TTC549 (cell line): ENCODE results near the gene GPATCH4.
"Not testable (repeated sequence)": the region's sequence is repeated elsewhere in the genome, so short reads cannot be mapped to it uniquely, and the experiment has no call there.

Source experiments
- FAIRE-seq: peaks from 2 replicates; lab custom pipeline; 2012; peaks lifted over from hg19 to GRCh38; lab: Jason Lieb, UNC

Gene GPATCH4

DNA sequence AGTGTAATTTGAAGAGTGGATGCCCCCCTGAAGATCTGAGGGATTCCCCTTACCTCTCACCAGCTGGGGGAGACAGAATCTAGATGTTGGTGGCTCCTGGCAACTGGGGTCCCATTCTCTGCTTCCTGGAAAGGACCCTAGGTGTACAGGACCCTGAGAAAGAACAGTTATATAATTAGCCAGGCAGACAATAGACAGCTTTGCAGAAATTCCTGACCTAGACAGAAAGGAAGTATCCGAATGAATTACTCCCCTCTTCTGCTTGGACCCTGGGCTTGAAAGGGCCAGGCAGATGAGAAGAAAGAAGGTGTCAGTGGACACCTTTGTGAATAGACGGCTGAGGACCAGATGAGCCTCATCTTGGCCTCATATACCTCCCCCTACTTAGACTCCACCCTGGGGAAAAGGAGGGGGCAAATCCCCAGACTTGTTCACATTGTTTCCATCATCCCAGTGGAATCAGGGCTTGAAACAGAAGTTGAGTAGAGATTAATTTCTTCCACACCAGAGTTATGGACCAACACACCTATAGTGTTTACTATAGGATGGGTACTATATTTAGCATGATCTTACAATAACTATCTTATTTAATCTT lies 27.1 kb downstream of the GPATCH4 start:
- no peak for FAIRE-seq

DNA sequence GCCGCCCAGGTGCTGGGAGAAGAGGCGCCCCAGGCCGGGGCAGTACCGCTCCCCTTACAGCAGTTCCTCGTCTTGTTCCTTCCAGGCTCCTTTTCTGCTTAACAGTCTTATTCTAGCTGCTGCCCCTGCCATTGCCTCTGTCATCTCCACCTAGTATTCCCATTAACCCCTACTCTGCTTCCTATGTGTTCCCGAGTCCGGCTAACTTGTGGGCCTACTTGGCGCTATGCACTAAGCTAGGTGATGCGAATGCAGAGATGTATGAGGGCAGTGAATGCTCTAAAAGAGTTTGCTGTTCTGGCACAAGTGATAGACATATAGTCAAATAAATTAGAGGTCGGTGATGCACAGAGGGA lies 28.6 kb downstream of the GPATCH4 start:
- no peak for FAIRE-seq

DNA sequence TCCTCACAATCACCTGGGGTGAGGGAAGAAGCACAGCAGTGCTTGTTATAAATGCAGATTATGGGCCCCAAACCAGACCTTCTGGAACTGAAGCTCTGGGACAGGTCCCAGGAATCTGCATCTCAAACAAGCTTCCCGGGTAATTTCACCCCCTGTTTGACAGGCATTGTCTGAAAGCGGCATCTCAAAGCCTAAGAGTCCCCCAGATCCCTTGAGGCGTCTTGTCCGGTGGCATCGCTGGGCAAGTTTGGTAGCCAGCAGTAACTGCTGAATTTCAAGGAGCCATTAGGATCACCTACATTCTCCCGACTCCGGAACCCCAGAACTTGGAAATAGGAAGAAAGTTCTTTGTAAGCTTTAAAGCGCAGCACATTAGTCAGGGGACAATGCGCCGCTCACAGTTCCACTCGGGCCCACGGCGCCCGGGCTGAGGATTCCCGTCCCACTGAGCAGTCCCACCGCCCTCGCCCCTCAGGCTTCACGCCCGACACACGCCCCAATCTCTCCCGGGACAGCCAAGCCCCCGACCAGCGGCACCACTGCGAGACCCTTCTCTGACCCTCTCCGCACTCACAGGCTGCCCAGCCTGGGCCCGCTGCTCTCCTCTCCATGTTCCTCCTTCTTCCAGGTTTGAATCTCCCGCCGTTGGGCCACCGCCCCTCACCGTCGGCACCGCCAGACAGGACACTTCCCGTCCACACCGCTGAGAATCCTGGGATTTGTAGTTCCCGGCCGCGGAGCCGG lies 29.2 kb downstream of the GPATCH4 start, which contains the start of gene IQGAP3:
Gene IQGAP3 (minus strand): TSS at position 647 of the 744 bp plus-strand sequence. CDS start 36 bp downstream, at position 611.
- no peak for FAIRE-seq

DNA sequence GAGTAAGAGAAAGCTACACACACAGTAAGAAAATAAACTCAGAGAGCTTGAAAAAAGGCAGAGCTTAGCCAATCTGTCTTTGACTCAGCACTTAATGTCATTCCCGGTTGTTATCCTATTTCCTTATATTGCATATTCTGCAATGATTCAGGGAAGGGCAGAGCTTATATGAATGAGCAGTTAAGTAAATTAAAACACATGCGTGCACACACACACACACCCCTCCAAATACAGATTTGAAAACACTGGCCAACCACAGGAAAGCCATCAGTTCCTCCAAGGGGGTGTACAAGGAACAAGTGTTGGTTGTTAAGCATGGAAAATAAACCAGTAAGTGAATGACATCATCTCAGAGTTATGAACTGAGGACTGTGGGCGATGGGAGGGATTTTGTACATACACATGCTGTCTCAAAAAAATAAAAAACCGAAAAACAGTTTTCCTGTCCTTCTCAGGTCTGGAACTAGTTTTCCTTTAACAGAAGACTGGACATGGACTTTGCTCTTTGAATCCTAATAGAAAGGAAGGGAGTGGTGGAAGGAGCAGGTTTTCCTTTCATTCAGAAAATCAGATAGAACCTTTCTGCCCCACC lies 29.9 kb downstream of the GPATCH4 start:
- FAIRE-seq, result no peak

DNA sequence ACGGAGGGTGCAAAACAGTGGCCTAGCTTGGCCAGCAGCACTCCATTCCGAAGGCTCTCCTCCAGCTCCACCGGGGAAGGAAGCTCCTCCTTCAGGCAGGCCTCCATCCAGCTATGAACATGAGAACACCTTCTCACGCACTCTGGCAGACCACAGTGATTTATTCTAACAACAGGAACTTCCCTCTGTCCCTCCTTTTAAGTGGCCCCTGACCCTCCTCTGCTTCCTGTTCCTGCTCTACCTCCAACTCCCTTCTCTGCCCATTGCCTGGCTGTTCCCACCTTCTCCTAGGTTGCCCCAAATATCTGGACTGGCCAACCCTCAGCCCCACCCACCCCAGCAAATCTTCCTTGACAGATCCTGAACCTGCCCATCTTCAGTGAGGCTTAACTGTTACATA lies 34.8 kb downstream of the GPATCH4 start:
- FAIRE-seq, result no peak

DNA sequence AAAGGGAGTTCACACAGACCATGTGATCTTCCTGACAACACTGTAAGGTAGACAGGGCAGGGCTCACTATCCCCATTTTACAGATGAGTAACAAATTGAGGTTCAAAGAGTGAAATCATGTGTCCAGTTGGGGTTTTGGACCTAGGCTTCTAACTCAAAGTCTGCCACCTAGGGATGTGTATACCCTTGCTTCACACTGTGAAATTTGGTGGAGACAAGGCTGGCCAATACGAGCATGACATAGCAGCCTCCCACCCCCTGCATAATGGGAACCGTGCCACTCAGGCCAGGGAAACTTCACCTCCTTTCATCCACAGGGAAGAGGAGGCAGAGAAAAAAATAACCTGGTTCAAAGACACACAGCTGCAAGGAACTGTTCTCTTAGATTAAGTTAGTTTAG lies 35.8 kb downstream of the GPATCH4 start:
- no peak for FAIRE-seq

DNA sequence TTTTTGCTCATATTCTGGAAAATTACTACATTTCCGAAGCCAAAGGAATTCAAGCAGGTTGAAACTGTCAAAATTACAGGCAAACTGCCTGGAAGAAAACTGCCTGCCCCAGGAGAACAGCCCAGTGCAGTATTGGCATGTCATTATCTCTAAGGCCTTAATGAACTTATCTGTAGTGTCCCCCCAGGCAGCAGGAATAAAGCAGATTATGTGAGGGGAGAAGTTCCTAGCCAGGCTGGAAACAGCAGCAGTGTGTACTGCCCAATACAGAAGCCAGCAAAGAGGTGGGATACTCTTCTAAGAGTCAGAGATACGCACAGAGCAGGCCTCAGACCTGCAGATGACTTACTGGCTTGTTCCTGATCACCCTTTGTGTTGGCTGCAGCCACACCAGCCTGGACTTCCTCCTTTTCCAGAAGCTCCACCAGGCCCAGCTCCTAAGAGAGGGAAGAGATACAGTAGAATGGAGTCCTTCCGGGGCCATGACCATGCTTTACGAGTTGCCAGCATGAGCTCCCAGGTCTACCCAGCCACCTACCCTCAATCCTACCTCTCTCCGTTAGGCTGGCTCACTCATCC lies 40.6 kb downstream of the GPATCH4 start:
- no peak for FAIRE-seq

DNA sequence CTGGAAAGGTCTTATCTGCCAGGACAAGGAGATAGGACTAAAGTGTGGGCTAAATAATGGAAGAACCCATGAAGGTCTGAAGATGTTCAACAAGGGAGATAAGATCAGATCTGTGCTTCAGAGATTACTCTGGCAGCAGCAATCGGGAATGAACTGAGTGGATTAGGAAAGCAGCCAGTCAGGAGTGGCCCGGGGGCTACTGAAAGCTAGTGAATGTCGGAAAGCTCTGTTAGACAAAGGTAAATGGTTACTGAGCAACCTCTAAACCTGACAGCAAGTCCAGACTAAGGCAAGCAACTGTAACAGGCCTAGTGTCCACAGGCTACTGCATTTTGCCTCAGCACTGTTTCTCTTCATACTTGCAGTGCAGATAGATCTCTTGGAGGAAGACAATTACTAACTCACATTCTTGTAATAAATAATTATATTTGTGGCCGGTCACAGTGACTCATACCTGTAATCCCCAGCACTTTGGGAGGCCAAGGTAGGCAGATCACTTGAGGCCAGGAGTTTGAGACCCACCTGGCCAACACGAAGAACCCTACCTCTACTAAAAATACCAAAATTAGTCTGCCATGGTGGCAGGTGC lies 41.4 kb downstream of the GPATCH4 start:
- FAIRE-seq, result no peak

DNA sequence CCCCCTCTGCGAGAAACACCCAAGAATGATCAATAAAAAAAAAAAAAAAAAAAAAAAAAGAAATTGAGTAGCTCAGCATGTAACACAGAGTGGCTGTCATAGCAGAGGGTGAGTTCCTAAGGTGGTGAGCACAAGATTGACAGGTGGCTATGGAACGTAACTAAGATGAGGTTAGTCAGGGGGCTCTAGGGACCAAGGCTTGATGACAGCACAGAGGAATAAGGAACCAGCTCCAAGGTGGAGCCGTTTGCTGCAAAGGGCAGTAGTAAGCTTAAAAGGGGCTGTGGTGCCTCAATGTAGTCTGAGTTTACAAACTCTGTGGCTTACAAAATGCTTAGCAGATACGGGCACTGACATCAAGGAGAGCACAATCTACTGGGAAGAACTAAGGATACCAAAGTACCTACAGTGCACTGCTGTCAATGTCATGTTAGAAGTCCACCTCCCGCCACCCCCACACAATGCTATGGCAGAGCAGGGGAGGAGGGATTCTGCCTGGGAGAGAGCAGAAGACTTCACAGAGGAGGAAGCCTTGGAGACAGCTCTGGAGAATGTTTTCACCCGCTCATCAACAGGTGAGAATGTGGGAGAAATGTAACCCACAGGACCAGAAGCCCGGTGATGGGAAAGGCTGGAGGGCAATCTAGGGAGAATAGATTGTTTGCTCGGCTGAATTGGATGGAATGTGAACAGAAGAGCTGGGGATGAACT lies 42.0 kb downstream of the GPATCH4 start:
- FAIRE-seq, result no peak

DNA sequence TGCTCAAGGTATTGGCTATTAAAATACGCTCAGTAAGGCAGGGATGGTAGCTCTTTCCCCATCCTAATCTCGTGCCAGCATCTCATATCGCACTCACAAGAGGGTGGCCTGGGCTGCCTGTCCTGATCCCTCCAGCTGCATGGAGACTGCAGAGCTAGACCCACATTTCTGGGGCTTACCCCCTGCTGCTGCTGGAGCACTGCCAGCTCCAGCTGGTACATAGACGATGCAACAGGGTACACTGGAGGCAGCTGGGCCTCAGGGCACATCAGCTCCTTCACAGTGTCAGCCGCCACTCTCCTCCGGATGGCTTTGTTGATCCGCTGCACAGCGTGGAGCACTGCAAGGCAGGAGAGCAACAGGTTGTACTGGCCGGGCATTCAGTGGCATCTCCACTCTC lies 44.9 kb downstream of the GPATCH4 start:
- FAIRE-seq, result no peak

DNA sequence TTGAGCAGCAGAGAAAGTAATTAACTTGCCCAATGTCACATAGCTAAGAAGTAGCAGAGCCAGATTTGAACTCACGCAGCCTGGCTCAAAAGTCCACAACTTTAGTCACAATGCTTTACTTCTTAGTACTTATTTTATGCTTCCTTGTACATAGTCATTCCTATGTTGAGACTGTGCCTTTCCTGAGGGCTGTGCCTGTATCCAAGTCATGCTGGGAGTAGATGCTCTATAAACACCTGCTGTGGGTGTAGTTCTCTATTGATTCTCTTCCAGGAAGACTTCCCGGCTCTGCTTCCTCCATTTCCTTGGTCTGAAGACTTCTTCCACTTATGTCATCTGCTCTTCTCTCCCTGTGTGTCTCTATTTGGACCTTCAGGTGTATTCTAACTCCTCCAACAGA lies 45.6 kb downstream of the GPATCH4 start:
- FAIRE-seq, result no peak

DNA sequence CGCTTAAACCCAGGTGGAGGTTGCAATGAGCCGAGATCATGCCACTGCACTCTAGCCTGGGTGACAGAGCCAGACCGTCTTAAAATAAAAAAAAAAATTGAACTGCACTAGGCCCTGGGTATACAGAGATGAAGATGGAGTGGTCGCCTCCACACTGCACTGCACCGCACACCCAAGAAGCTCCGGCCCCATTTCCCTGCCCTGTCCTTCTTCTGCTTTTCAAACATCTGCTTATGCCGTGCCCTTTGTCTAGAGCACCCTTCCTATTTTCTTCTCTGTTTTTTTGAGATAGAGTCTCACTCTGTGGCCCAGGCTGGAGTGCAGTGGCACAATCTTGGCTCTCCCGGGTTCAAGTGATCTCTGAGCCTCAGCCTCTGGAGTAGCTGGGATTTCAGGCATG lies 46.3 kb downstream of the GPATCH4 start:
- no peak for FAIRE-seq

DNA sequence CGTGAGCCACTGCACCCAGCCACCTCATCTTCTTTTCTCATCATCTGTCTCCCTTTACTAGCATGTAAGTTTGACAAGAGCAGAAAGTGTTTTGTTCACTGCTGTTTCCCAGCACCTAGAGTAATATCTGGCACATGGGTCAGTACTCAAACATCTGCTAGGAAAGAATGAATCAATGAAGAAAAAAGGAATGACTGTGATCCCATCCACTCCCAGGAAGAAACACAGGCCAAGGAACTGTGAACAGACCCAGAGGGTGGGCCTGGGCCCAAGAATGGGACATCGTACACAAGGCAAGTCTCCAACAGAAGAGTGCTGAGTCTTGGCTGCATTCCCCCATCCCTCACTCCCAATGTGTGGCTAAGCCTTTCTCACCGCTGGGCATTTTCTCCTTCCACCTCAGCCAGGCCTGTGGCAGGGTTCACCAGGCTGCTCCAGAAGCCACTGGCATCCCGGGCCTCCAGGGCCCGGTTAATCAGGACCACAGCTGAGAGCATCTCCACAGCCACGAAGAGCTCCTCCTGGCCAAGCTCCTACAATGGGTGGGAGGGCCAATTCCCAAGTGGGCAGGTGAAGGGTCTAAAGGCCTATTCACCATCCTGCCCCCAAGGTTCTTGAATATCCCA lies 47.3 kb downstream of the GPATCH4 start:
- FAIRE-seq, result no peak

DNA sequence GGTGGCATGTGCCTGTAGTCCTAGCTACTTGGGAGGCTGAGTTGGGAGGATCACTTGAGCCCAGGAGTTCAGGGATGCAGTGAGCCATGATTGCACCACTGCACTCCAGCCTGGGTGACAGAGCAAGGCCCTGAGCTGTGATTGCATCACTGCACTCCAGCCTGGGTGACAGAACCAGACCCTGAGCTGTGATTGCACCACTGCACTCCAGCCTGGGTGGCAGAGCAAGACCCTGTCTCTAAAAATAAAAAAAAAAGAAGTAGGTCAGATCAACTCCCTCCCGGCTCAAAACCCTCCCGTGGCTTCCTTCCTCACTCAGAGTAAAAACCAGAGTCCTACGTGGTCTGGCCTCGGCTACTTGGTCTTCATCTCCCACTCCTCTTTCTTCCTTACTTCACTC lies 48.3 kb downstream of the GPATCH4 start:
- not testable (repeated sequence) for FAIRE-seq

DNA sequence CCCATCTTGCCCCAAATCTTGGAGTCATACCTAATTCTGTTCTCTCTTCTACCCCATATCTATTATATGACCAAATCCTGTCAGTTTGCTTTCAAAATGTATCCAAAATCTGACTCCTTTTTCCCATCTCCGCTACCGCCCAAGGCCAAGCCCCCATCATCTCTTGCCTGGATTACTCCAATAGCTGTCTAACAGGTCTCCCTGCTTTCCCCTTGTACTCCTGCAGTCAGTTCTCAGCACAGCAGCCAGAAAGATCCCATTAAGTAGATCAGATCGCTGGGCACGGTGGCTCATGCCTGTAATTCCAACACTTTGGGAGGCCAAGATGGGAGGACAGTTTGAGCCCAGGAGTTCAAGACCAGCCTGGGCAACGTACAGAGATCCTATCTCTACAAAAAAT lies 48.8 kb downstream of the GPATCH4 start:
- no peak for FAIRE-seq

DNA sequence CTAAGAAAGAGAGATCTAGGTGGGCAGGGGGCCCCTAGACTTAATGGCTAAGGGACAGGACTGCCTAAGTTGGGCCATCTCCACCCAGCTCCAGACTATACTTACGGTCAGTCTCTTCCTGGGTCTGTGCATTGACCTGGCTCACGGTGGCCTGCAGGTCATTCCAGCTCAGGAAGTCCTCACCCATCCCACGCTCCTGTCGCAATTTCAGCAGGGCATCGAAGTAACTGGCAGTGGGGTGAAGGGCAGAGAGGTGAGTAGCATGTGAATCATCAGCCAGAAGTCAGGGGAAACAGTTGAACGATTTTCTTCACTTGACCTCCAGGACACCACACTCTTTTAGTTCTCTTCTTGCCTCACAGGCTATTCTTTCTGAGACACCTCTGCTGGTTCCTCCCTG lies 49.4 kb downstream of the GPATCH4 start:
- no peak for FAIRE-seq

DNA sequence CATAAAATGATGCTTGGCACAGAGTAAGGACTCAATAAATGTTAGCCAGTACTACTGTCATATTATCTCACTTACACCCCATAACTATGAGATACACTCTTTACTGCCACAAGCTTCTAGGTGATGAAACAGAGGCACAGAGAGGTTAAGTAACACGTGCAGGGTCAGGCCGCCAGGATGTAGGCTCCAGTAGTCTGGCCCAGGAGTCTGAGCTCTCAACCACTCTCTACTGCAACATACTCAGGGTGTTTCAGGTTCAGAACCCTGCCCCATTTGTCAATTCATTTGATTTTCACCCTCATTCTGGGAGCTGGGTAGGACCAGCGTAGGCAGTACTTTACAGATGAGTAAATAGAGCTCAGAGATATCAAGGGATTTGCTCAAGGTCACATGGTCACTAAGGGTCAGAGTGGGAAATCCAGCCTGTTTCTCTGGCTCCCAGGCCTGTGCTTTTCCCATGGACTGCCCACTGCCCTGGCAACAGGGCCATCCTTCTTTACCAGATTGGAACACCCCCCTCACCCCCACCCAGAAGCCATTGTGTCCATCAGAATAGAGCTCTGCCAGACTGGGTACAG lies 50.1 kb downstream of the GPATCH4 start:
- no peak for FAIRE-seq

DNA sequence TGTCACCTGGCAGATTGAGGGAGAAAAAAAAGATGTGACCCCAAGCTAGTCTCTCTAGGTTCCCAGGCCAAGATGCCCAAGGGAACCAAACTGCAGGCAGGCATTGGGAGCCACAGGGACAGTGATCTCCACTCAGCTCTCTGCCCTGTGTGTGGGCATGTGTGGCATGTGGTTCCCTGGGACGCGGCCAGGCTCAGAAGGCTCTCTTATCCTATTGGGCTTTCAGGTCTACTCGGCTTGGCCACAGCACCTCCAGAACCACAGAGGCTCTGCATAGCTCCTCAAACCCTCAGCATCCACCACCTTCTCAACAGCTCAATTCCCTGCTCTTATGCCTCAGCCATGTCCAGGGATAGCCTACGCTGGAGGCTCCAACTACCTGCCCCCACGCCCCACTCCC lies 50.9 kb downstream of the GPATCH4 start:
- no peak for FAIRE-seq

DNA sequence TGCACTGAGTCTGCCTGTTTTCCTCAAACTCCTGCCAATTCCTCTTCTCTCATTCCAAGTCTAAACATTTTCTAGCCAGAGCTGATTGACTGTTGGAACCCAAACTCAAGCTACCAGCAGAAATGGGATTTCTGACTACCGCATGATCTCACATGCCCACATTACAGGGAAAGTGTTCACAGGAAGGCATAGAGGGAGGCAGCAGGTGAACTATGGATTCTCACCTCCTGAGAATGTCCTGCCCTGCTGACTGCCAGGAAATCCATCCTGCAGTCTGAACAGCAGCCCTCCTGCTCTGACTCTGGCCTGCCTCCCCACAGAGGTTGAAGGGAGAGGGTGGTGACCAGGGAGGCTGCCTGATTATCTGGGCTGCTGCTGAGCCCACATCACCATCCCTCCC lies 51.4 kb downstream of the GPATCH4 start:
- FAIRE-seq, result no peak

DNA sequence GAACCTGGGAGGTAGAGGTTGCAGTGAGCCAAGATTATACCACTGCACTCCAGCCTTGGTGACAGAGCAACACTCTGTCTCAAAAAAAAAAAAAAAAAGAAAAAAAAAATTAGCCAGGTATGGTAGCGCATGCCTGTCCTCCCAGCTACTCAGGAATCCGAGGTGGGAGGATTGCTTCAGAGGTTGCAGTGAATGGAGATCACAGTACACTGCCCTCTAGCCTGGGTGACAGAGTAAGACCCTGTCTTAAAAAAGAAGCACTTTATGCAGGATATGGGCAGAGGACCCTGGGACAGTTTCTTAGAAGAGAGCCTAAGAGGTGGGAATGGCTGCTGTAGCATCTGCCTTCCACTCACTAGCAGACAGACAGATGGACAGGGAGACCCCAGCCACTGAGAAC lies 51.9 kb downstream of the GPATCH4 start:
- no peak for FAIRE-seq

DNA sequence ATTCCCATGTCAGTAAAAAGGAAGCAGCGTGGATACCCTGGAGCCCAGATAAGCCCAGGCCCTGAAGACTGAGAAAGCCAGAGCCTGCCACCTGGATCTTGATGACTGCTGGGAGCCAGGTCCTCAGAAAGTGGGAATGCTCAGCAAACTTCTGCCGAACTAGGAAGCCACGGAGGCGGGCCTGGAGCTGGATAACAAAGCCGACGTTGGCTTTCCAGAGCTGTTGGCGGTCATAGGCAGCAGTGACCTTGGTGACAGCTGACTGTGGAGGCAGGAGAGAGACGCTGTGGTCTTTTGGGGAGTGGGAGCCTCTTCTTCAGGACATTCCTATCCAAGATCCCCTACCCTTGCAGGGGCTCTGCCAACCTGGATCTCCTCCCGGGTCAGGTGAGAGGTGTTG lies 53.3 kb downstream of the GPATCH4 start:
- no peak for FAIRE-seq

DNA sequence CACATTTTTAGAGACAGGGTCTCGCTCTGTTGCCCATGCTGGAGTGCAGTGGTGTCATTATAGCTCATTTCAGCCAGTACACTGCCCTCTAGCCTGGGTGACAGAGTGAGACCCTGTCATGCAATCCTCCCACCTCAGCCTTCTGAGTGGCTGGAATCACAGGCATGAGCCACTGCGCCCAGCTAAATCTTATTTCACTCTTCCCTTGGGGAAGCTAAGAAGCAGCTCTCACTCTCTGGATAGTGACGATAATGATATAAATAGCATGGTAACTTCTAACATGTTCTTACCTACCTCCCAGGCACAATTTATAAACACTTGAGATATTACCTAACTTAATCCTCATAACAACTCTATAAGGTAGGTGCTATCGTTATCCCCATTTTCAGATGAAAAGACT lies 53.8 kb downstream of the GPATCH4 start:
- FAIRE-seq, result no peak
